HG02571 (cell line): Measurements from ENCODE around the gene LSP1.

Source experiments
- ATAC-seq: cut with Tn5 transposase; IDR thresholded peaks from one replicate; pipeline ENCODE4 v1.9.1; 2021; ENCODE audit warnings: mild to moderate bottlenecking, moderate library complexity; ENCODE audit not compliant: unreplicated experiment

LSP1 gene

DNA sequence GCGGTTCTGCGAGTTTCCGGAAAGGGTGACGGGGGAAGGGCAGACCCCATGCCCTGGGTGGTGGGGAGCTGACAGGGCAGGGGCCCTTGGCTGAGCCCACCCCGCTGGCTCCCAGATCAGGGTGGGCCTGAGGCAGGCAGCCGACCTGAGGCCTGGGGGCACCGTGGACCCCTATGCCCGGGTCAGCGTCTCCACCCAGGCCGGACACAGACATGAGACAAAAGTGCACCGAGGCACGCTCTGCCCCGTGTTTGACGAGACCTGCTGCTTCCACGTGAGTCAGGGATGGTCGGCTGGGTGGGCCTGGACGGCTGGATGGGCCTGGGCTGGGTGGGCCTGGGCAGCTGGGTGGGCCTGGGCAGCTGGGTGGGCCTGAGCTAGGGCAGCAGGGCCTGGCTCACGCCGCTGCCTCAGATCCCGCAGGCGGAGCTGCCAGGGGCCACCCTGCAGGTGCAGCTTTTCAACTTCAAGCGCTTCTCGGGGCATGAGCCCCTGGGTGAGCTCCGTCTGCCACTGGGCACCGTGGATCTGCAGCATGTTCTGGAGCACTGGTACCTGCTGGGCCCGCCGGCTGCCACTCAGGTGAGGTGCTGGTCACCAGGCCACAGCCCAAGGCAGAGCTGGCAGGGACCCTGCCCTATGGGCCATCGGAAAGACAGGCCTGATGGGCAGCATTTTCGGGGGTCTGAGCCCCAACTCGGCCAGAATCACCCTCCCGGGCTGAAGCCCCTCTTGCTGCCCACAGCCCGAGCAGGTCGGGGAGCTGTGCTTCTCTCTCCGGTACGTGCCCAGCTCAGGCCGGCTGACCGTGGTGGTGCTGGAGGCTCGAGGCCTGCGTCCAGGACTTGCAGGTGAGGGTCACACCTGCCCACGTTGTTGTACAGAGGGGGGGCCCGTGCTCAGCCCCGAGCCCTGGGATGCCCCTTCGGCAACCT lies 16.6 kb upstream of the LSP1 start:
- ATAC-seq: no peak

DNA sequence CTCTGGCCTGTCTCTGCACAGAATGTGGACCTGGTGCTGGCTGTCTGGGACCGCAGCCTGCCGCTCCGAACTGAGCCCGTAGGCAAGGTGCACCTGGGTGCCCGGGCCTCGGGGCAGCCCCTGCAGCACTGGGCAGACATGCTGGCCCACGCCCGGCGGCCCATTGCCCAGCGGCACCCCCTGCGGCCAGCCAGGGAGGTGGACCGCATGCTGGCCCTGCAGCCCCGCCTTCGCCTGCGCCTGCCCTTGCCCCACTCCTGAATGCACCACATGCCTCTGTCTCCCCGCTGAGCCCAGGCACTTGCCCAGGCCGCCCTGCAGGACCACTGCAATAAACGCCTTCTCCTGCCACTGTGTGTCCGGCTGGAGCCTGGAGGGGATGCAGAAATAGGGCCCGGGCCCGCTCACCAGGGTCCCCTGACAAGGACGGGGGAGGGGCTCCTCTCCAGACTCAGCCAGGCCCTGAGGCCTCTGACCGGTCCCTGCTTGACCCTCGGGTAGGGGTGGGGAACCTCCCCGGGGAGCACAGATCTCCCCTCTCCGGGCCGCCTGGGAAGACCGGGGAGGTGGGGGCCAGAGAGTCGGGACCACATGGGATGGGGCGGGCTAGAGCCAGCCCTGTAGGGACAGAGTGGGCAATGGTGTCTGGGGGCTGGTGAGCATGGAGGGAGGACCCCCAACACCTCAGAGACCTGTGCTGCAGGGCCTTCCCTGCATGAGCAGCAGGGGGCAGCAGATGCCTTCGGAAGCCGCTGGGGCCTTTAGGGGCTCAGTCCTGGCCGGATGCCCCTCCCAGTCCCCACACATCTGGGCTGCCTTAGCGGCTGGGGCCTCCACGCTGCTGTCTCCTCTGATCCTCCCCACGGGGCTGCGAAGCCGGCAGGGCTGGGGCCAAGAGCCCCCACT lies 15.5 kb upstream of the LSP1 start:
- ATAC-seq: no peak

DNA sequence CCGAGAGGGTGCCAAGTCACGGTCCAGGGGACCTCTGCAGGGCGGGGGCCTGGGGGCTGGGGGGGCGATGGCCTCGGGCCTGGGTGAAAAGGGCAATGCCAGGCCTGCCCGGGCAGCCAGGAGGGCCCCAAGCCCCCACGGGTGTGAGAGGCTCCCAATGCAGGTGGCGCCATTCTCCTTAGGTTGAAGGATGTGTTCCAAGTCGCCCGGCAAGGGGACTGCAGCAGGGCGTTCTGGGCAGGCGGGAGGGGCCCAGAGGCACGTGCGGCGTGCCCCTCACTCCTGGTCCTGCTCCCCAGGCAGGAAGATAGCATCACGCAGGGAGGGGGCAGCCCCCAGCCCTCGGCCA lies 14.8 kb upstream of the LSP1 start:
- no peak for ATAC-seq

DNA sequence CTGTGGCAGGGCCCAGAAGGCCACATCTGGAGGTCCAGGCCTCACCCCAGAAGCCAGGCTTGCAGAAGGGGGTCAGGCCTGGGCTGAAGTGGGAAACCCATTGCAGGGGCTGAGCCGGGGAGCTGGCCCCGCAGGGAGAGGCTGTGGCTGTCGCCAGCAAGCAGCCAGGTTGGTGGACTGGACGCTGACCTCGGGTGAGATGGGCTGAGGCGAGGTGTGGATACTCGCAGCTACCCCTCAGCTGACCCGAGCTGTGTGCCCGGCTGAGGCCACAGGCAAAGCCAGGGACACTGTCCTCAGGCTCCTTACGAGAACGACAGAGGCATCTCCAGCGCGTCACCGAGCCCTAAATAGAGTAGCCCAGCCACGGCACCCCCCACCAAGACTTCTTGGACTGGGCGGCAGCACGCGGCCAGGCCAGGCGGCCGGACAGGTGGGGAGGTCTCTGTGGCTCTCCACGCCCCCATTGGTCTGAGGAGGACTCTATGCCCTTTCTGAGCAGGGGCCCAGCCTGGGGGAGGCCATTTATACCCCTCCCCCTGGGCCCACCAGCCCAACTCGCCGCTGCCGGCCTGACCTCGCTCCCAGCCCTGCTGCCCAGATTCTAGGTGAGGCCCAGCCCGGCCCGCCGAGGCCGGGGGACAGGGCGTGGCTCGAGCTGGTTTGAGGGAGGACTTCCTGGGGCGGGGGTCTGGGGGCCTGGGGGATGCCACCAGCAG lies 14.3 kb upstream of the LSP1 start, which contains the start of gene TNNI2:
TNNI2 (plus strand) TSS at position 556 of the 719 bp plus-strand sequence. CDS start 716 bp downstream, outside the sequence.
- no peak for ATAC-seq

DNA sequence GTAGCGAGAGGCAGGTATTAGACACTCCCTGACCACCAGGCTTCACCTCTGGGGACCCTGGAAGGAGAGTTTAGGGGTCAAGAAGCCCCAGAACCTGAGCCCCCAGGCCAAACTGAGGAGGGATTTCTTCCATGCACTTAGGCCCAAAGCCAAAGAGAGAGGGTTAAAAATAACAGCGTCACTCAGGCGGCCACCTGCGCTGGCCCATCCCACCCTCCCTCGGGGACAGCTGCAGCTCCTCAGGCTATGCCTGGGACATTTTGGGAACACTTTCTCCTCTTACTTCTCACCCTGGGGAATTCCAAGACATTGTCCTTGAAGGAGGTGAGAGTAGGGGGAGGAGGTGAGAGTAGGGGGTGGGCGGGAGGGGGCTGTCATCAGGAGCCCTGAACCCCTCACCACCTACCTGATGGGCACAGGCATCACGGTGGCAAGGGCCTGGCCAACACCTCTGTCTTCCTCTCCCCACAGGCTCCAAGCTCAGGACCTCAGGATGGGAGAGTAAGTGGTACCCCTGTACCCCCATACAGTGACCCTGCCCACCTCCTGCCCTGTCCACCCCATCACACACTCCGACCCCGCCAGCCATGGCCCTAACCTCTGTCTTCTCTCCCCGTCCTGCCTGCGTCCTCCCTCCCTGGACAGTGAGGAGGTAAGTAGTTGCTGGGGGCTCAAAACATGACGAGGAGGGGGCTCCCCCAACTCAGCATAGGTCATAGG lies 13.5 kb upstream of the LSP1 start:
- ATAC-seq: no peak

DNA sequence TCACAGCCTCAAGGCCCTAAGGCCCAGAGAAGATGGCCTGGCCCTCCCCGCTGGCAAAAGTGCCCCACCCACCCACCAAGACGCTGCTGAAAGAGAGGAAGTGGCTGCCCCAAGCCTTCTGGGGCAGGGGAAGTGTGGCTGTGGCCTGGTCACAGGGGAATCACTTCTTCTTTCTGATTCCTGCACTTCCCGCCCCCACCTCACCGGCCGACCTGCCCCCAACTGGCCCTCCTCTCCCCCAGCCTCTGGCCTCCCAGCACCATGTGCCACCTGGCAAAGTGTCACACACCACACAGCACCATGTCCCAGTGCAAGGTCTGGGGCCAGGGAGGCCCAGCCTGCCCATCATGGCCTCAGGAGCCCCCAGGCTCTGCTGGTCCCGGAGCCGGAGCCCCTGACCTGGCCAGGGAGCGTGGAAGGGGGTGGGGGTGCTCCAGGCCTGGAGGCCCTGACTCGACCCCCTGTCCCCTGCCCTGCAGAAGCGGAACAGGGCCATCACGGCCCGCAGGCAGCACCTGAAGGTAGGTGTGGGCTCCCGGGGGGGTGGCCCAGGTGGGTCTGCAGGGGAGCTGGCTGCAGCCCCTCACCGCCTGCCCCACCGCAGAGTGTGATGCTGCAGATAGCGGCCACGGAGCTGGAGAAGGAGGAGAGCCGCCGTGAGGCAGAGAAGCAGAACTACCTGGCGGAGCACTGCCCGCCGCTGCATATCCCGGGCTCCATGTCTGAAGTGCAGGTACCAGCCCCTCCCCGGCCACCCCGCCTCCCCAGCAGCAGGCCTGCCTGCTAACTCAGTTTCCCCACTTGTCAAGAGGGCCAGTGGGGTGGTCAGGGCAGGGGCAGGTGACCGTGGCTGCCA lies 12.7 kb upstream of the LSP1 start:
- no peak for ATAC-seq

DNA sequence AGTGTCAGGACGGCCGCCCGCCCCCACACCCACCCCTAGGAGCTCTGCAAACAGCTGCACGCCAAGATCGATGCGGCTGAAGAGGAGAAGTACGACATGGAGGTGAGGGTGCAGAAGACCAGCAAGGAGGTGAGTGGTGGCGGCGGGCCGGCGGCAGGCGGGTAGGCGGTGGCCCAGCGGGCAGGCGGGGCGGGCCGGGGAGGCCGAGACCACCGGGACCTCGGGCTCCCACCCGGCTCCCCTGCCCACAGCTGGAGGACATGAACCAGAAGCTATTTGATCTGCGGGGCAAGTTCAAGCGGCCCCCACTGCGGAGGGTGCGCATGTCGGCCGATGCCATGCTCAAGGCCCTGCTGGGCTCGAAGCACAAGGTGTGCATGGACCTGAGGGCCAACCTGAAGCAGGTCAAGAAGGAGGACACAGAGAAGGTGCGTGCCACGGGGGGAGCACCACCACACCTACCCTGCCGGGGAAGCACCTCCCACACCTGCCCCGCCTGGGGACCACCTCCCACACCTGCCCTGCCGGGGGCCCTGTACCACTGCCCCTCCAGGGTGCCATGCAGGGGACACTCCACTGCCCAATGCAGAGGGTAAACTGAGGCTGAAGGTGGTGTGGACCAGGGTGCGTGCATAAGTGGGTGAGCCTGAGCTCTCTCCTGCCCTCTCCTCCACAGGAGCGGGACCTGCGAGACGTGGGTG lies 12.0 kb upstream of the LSP1 start:
- no peak for ATAC-seq

DNA sequence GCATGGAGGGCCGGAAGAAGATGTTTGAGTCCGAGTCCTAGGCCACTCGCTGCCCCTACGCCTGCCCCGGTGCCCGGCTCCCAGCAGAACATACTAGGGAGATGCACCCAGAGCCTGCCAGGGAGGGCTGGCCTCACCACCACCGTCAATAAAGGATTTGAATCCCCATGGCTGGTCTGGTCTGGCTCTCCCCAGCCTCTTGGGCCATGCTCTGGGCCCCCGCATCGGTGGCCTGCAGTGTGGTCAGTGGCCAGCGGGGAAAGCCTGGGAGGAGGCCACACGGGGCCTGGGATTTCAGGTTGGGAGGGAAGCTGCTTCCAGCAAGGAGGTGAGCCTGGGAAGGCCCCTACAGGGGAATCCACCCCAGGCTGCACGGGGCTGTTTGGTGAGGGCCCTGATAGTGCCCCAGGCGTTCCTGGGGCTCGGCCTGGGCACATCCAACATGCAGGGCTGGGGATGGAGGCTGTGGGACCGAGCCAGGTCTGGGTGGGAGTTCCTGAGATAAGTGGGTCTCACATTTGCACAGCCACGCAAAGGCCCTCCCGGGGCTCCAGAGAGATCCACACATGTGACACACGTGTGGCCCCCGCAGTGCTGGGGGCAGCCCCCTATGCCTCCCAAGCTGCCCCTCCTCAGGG lies 11.3 kb upstream of the LSP1 start:
- no peak for ATAC-seq

DNA sequence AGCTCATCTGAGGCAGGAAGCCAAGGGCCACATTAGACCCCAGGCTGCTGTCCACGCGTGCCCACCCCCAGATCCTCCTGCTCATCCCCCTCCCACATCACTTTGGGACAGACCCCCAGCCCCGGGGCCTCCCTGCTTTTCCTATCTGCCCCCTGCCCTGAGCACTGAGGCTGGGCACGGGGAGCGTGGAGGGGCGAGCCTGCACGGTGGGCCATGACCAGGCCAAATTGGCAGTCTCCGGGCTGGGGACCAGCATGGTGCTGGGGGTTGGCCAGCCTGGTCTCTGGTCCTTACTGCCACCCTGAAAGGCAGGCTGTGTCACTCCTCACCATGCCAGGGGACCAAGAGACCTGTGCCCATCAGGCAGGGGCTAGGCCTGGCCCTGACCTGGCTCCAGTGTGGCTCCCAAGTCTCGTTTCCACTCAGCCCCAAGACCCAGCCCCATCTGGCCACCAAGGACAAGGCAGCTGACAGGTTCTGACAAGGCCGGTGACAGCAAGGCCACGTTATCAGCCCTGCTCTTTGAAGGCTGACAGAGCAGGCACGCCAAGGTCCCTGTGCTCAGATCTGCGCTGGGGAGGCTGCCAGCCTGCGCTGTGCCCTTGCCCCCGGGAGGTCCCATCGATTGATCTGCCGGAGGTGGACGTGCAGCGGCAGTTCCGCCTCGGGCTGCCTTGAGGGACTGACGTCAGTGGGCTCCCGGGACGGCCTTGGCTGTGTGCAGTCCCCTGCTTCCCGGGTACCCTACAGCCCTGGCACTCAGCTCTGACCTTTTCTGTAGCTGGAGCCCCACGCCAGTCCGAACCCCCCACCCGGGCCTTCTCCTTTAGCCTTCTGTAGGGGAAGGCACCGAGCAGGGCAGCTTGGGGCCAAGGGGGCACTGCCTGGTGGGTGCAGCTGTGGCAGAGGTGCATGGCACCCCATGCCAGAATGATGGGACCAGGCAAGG lies 10.5 kb upstream of the LSP1 start:
- no peak for ATAC-seq

DNA sequence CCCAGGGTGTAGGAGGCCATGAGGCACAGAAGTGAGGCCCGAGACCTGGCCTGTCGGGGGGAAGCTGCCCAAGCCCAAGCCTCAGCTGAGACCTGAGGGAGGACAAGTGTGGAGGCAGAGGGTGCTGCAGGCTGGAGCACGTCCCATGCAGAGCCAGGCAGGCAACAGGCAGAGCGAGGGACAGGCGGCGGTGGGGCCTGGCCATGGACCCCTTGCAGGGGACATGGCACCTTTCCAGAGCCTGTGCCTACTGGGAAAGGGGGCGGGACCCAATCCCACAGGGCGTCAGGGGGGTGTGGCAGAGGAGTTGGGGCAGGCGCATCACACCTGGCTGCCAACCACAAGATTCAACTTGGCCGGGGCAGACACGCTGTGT lies 9.8 kb upstream of the LSP1 start:
- no peak for ATAC-seq

DNA sequence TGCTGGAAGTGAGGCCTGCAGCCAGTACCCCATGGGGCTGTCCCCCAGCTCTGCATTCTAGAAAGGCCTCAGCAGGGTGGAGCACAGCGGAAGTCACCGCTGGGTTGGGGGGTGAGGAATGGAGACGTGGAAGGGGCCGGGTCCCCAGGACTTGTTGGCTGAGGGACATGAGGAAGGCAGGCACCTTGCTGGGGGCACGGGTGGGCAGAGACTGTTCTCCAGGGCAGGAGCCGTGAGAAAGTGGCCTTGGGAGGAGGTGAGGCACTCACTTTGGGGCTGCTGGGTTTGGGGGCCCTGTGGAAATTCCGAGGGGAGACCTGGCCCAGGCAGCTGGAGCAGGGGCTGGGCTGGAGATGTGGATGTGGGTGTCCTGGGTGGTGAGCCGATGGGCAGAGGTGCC lies 9.1 kb upstream of the LSP1 start:
- no peak for ATAC-seq

DNA sequence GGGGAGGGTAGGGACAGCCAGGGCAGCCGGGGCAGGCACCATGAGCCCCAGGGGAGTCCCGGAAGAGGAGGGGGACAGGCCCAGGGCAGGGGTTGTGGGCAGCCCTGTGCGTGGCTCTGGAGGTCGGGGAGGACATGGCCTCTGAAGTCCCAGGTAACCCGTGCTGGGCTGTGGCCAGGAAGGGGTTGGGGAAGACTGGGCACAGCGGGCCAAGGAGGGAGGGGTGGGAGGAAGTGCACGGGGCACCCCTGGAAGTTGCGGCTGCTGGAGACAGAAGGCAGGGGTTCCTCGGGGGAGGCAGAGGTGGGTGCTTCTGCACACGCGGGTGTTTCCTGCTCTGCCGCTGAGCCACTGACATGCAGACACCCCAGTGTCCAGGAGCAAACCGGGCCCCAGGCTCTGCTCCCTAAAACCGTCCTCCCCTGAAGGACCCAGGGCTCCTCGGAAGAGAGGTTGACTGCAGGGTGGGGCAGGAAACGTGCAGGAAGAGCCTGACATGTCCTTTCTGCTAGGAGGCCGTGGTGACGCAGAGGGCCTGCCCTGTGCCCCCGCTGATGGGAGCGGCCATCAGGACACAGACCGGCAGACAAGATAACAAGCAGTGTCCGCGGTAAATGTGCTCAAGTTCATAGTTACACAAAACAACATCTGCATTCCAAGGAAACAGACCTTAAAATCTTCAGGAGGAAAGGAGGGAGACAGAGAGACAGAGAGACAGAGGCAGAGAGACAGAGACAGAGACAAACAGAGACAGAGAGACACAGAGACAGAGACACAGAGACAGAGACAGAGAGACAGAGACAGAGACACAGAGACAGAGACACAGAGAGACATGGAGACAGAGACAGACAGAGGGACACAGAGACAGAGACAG lies 8.4 kb upstream of the LSP1 start:
- no peak for ATAC-seq

DNA sequence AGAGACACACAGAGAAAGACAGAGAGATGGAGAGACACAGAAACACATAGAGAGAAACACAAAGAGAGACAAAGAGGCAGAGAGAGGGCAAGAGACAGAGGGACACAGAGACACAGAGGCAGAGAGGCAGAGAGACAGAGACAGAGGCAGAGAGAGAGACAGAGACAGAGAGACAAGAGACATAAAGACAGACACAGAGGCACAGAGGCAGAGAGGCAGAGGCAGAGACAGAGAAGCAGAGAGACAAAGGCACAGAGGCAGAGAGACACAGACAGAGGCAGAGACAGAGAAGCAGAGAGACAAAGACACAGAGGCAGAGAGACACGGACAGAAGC lies 7.8 kb upstream of the LSP1 start:
- ATAC-seq: no peak

DNA sequence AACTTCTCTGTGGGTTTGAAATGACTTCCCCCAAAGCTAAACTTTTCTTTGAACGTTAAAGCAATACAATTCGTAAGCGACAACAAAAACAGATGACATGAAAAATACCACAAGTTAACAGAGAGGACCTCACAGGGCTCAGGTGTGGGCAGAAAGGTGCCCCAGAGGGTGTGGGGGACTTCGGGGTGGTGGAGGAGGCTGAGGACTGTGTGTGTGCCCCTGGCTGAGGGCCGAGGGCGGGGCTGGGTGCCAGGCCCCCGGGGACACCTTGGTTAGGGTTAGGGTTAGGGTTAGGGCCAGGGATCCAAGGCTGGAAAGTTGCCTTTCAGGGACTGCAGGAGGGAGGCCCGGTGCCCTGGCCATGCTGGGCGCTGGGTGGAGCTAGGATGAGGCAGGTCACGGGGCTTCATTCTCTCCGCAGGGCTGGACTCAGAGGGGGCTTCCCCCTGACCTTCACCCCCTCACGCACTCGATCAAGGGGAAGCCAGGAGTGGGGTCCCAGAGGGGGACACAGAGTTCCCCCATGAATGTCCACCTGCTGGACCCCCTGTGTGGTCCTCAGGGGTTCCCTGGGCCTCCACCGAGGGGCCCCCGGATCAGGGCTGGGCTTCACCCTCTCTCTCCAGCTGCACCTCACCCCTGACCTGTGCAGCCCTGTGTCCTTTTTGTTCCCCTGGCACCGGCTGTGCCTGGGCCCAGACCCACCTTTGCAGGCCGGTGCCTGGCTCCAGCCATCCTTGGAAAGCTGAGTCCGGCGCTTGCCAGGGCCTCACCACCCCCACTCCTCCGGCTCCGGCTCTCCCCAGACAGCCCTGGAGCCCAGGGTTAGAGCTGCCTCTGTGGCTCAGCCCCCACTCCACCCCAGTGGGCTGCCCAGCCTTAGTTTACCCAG lies 7.1 kb upstream of the LSP1 start:
- no peak for ATAC-seq

DNA sequence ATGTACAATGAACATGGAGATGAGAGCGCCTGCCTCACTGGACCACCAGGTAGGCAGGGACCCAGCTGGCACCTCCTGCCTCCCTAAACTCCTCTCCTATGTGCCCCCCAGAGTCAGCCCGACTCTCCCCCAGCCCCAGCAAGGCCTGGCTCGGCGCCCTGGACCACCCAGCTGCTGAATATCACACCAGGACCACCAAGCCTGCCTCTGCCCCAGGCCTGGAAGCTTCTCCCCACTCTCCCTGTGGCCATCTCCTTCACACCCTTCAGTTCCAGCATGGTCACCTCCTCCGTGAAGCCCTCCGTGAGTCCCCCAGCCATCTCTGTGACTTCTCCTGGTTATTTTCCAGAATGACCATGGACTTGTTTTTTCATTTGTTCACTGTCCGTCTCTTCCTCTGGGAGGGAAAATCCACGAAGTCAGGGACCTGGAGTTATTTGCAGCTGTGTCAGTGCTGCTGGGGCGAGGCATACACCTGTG lies 6.4 kb upstream of the LSP1 start:
- no peak for ATAC-seq
